NCI-H226 (cell line): ENCODE measurements around the gene OR4F6.

Experiments used
- DNase-seq: peaks from one replicate; pipeline ENCODE4 v3.0.0-alpha.2; 2015

Gene OR4F6

GRCh38 chr15:101804941-101805340 lies 1.6 kb downstream of the OR4F6 start:
- DNase-seq: no peak

DNA sequence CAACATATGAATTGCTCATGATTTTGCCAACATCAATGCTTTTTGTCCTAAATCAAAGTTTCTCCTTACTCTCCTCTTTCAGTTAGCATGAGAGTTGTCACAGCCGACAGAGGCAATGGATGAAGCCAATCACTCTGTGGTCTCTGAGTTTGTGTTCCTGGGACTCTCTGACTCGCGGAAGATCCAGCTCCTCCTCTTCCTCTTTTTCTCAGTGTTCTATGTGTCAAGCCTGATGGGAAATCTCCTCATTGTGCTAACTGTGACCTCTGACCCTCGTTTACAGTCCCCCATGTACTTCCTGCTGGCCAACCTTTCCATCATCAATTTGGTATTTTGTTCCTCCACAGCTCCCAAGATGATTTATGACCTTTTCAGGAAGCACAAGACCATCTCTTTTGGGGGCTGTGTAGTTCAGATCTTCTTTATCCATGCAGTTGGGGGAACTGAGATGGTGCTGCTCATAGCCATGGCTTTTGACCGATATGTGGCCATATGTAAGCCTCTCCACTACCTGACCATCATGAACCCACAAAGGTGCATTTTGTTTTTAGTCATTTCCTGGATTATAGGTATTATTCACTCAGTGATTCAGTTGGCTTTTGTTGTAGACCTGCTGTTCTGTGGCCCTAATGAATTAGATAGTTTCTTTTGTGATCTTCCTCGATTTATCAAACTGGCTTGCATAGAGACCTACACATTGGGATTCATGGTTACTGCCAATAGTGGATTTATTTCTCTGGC lies 2.5 kb downstream of the OR4F6 start:
- DNase-seq: no peak

DNA sequence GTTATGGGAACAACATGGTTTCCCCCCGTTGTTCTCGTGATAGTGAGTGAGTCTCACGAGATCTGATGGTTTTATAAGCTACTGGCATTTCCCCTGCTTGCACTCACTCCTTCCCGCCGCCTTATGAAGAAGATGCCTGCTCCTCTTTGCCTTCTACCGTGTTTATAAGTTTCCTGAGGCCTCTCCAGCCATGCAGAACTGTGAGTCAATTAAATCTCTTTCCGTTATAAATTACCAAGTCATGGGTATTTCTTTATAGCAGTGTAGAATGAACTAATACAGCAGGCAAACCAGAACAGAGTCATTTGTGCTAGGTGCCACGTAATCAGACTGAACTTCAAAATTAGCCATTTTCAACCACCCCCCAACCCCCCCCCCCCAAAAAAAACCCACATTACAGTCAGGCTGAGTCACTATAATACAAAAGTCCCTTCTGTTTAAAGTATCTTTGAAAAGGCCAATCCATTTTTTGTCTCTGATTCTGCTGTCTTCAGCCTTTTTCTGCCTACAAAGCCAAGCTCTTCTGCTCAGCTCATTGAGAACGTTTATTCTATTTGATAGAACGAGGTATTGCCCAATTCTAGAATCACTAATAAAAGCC lies 4.1 kb downstream of the OR4F6 start:
- no peak for DNase-seq

GRCh38 chr15:101808201-101808600 lies 4.9 kb downstream of the OR4F6 start:
- DNase-seq: no peak

DNA sequence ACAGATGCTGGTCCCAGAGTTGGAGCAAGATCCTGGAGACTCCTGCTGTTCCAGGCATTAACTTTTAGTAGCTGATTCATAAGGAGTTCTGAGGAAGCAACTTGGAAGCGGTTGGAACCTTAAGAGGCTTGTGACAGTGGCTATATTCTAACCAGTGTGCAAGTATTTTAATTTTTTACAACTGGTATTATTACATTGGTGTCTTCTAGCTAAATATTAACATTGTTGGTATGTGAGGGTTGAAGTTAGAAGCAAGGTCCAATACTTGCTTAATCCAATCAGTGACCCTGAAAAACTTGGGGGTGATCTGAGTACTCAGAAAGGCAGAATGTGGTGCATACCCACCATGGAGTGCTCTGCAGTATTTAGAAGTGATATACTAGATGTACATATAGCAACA lies 7.1 kb downstream of the OR4F6 start:
- DNase-seq: no peak

DNA sequence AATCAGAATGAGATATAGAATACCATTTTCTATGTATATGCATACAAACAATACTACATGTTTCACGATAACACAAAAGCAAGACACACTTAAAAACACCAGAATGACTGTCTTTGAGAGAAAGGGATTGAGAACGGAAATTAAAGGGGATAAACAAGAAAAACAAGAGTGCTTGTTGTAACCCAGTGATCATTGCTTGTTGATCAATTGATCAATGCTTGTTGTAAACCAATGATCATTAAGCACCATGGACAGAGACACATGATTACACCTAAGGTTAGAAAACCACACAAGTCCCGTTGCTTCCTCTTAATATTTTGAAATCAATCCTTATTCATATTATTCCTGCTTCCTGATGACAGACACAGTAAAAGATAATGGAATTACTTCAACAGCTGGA lies 7.6 kb downstream of the OR4F6 start:
- no peak for DNase-seq

GRCh38 chr15:101811902-101812301 lies 8.6 kb downstream of the OR4F6 start, which contains the start of gene OR4F15:
TSS of gene OR4F15 (plus strand) at chr15:101812202. CDS start at chr15:101818187, 5,985 bp downstream.
- no peak for DNase-seq

DNA sequence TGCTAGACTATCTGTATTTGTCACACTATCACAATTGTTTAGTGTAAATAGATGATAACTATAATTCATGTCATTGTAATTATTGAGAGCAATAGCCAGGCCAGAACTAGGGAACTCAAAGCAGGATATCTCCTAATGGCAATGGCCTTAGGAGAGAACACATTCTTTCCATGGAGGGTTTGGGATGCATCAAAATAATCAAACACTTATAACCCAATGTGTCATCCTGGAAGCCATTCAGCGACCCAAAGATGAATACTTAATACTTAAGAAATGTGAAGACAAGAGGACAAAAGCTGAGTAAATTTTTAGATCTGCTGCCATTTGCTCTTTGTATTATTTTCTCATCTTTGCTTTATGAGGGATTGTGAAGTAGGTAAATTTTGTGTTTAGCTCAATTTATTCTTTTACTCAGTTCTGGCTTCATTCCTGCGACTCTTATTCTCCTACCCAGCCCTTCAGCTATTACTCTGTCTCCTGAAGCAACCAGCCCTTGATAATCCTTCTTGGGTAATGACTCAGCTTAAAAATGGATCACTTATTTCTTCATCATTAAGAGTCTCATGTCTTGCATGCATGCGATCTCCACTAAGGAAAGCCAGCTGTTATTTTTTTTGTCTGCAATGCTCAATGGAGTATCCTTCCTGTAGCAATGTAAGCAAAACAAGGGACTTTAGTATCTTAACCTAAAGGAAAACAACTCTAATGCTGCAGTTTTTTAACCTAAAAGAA lies 10.7 kb downstream of the OR4F6 start:
- no peak for DNase-seq

DNA sequence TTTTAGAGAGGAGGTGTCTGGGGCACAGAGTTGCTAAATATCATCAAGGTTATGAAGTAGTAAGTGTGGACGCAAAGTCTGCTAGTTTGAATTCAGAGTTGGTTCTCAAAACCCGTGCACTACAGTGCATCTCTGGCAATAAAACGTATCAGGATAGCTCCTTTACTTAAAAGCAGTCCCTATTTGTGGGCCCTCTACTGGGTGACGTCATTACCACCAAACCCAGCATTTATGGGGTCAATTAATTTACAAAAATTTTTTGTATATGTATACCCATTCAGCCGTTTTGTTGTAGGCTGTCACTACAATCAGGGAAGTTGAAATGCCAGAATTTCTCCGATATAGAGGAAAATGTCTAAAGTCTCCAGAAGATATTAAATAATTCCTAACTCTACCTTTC lies 17.5 kb downstream of the OR4F6 start:
- DNase-seq: no peak

DNA sequence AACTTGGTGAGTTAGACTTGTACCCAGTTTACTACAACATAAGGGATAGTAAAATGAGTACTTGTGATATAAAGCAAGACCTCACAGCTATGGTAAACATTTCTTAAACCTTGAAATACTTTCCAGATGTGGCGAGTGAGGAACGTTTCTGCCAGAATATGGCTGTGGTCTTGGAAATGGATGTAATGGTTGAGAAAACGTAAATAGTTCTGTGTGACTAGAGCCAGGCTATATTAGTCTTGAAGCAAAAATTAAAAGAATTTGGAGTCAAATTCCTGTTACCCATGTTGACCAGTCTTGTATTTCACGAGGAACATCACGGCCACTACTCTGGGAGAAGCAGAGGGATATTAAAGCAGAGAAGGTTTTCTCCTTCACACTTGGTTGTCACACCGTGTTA lies 23.9 kb downstream of the OR4F6 start:
- DNase-seq: no peak

- no peak for DNase-seq
Measured at GRCh38 chr15:101828774-101829173, 25.5 kb downstream of the OR4F6 start.

DNA sequence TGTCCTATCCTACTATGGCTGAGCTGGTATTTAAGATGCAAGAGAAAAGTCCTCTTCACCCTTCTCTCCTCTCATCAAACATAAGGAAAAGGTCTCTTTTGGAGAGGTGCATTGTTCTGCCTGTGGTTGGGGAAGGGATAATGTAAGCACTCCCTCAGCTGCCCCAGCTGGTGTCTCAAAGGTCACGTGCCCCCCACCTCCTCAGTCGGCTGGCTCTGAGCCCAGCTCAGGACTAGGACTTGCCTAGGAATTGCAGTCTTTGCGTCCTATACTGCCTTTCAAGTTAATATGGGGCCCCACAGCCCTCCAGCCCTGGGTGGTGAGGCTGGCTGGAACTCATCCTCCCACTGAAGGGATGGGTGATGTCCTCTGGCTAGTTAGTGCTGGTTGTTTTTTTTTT lies 38.3 kb downstream of the OR4F6 start:
- DNase-seq: no peak

GRCh38 chr15:101844916-101845315 lies 41.6 kb downstream of the OR4F6 start:
- no peak for DNase-seq

- DNase-seq: no peak
Measured at GRCh38 chr15:101852356-101852755, 49.0 kb downstream of the OR4F6 start.
